Left ventricle myocardium inferior (tissue), 1 donor: Measurements from ENCODE around the gene RRBP1. TPM values are rescaled to one million over a fixed set of nuclear protein-coding genes. Genes with fewer than 3 reads are reported as not detected.

ENCODE experiments used
- DNase-seq: peaks from one replicate; pipeline ENCODE4 v3.0.0-alpha.2; 2020
- H3K27ac ChIP-seq: fragments of 200-600 bp; replicated peaks from 2 replicates; pipeline ENCODE4 v1.8.0; 2021
- H3K27me3 ChIP-seq: fragments of 200-600 bp; 2 replicates; pipeline ENCODE4 v1.8.0; 2021; ENCODE audit warnings: low read depth
- H3K36me3 ChIP-seq: fragments of 200-600 bp; 2 replicates; pipeline ENCODE4 v1.8.0; 2021
- H3K4me1 ChIP-seq: fragments of 200-600 bp; 2 replicates; pipeline ENCODE4 v1.8.0; 2021
- H3K4me3 ChIP-seq: fragments of 200-600 bp; 2 replicates; pipeline ENCODE4 v1.8.0; 2021; ENCODE audit warnings: mild to moderate bottlenecking, moderate library complexity
- H3K9me3 ChIP-seq: fragments of 200-600 bp; replicated peaks from 2 replicates; pipeline ENCODE4 v1.8.0; 2021
- intact Hi-C: fragments of 100-400 bp; cut with micrococcal nuclease; formaldehyde crosslinking; loops from one replicate; pipeline ENCODE4 v1.11.0; 2022
- total RNA-seq: library from RNA; stranded (reverse); fragmentation: NEBNext Ultra II Directional; extraction: Animal tissue kit (Norgen Biotek cat#: 25700); gene quantifications from one replicate; pipeline ENCODE4 v1.2.1, GENCODE V29; 2021
- TF ChIP-seq, protein P1 (sequence below): fragments of 200-600 bp; IDR thresholded peaks from 2 replicates; pipeline ENCODE4 v1.8.0; 2021; ENCODE audit warnings: antibody characterized with exemption, mild to moderate bottlenecking, borderline replicate concordance
- donor health status: DM: no; HTN: yes; CAD: no; lungs with severe emphysema.

Gene RRBP1
- total RNA-seq, 1 donor from 2014 or later = 31.3 TPM

DNA sequence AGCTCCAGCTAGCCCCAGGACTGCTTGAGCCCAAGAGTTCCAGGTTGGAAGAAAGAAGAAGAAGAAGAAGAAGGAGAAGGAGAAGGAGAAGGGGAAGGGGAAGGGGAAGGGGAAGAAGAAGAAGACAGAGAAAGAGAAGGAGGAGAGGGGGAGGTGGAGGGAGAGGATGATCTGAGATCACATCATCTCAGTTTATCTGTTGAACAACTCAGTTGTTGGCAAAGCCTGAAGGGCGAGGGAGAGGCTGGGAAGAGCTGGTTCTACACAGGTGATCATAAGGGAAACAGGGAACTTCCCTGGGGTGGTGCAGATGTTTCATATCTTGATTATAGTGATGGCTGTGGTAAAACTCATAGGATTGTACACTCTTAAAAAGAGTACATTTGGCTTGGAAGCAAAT lies 3.1 kb upstream of the RRBP1 start:
- DNase-seq = no peak
- TF ChIP-seq, protein P1, sequence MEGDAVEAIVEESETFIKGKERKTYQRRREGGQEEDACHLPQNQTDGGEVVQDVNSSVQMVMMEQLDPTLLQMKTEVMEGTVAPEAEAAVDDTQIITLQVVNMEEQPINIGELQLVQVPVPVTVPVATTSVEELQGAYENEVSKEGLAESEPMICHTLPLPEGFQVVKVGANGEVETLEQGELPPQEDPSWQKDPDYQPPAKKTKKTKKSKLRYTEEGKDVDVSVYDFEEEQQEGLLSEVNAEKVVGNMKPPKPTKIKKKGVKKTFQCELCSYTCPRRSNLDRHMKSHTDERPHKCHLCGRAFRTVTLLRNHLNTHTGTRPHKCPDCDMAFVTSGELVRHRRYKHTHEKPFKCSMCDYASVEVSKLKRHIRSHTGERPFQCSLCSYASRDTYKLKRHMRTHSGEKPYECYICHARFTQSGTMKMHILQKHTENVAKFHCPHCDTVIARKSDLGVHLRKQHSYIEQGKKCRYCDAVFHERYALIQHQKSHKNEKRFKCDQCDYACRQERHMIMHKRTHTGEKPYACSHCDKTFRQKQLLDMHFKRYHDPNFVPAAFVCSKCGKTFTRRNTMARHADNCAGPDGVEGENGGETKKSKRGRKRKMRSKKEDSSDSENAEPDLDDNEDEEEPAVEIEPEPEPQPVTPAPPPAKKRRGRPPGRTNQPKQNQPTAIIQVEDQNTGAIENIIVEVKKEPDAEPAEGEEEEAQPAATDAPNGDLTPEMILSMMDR = no peak
- H3K4me3 ChIP-seq = no peak overlapping the region
- intact Hi-C loops = no loop called here
- H3K27ac ChIP-seq = no peak overlapping the region
- H3K4me1 ChIP-seq = peaks cover 13% of the 10 kb centered on the region
- H3K27me3 ChIP-seq = no peaks in the 10 kb centered on the region
- H3K36me3 ChIP-seq = no peaks in the 10 kb centered on the region
- peaks cover 24% of the 10 kb centered on the region for H3K9me3 ChIP-seq

DNA sequence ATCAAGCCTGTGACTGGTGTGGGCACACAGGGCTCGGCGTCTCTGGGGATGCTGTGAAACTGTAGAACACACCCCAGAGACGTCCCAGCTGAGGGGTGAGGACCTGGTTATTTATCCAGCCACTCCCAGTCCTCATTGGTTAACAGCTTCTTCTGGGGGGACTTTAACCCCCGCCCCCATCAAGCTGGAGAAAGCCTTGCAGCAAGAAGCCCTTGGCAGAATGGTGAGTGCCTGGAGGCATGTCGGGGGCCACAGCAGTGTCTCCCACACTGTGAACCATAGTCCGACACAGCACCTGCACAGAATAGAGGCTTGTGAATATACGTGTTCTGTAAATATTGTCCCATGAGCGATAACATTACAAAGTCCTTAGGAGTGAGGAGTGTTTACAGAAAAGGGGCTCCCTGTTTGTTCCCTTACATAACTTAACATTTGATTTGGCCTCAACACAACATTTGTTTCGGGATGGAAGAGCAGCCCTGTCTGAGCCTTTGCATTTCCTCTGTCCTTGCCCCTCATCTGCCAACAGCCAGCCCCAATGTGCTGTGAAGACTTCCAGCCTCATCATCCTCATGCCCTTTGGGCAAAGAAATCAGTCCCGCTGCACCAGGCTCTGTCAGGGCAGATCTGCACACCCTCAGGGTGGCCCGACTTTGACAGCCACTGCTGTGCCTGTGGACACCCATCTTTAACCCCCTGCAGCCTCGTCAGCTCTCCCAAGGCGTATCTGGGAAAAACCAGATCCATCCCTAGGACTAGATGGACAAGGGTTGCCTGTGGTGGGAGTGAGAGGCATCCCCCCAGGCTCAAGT lies 2.2 kb upstream of the RRBP1 start:
- Histone ChIP-seq H3K27ac (no peak overlapping the region), H3K36me3 (no peaks in the 10 kb centered on the region), H3K27me3 (no peaks in the 10 kb centered on the region), H3K4me3 (no peak overlapping the region), H3K9me3 (peaks cover 17% of the 10 kb centered on the region), H3K4me1 (peaks cover 21% of the 10 kb centered on the region)
- DNase-seq = no peak
- intact Hi-C loops = no loop called here
- TF ChIP-seq, protein P1 = no peak

DNA sequence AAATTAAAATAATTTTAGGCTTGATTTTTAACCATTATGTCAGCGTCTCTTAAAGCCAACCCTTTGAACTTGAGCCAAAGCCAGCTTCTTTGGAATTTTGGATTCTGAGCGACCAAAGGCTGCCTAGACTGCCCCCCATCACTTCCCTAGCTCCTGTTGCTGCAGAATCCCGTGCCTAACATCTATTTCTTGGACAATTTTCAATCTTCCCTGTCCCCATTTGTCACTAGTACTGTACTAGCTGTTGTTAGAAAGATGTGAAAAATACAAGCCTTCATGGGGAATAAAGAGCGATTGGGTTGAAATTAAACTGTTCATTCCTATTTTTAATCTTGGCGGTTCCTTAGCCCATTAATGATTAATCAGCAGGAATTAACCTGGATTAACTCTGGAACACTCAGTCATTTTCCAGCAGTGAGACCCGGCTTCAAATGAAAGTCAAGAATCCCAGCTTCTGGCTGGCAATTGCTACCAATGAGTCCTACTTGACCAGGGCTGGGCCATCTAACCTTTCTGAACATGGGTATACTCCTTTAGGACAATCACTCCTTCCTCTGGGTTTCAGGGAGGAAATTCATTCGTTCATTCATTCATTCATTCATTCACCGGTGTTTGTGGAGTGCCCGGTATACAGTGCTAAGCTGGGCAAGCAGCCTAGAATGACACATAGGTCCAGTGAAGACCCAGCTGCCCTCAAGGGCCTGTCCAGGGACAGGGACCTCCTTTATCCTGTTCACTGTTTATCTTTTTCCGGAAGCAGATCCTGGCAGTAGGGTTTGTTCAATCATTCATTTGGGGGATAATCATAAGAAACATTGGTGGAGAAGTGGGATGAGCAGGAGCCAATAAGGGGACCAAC lies 1.4 kb upstream of the RRBP1 start:
- intact Hi-C loops = no loop called here
- TF ChIP-seq, protein P1 = no peak

DNA sequence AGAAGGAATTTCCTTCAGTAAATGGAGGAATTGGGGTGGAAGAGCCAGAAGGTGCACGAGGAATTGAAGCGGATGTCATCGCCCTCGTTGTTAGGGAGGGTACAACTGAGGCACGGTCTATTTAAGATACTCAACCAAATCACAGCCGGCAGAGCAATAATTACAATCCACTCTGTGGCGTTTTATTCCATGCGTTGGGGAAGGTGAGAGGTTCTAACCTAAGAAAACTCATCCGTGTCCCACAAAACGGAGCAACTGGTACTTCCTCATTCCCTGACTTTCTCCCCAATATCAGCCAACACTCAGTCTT lies 802 bp upstream of the RRBP1 start:
- Histone ChIP-seq H3K36me3 (peaks cover under 1% of the 10 kb centered on the region), H3K27ac (peak overlapping the region; percentile 98), H3K27me3 (no peaks in the 10 kb centered on the region), H3K4me3 (peak overlapping the region; percentile 88), H3K4me1 (peaks cover 33% of the 10 kb centered on the region), H3K9me3 (peaks cover 14% of the 10 kb centered on the region)
- TF ChIP-seq, protein P1 = no peak
- intact Hi-C loops = no loop called here
- no peak for DNase-seq

More for the DNA sequence above, 1.4 kb upstream of the RRBP1 start:
- Histone ChIP-seq H3K4me1 (peaks cover 27% of the 10 kb centered on the region), H3K9me3 (peaks cover 17% of the 10 kb centered on the region), H3K27me3 (no peaks in the 10 kb centered on the region), H3K36me3 (no peaks in the 10 kb centered on the region), H3K4me3 (no peak overlapping the region), H3K27ac (no peak overlapping the region)
- DNase-seq = no peak

DNA sequence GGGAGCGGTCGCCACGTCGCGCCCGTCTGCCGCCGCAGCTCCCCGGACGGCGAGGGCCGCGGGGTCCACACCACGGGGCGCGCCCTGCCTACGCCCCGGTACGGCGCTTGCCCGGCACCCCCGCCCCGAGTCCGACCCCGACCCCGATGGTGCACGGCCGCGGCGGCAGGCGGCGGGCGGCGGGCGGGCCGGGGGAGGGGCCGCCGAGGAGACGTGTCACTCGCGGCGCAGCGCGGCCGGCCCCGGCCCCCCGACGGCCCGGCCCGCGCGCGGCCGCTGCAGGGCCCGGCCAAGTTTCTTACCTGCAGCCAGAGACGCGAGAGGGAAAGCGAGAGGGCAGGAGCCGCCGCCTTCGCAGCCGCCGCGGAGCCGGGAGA lies 328 bp downstream of the RRBP1 start:
- peaks cover 7% of the 10 kb centered on the region for H3K9me3 ChIP-seq
- peak overlapping the region; percentile 88 for H3K4me3 ChIP-seq
- intact Hi-C loops = no loop called here
- H3K4me1 ChIP-seq = peaks cover 40% of the 10 kb centered on the region
- peak overlapping the region; percentile 98 for H3K27ac ChIP-seq
- TF ChIP-seq, protein P1 = no peak
- no peaks in the 10 kb centered on the region for H3K27me3 ChIP-seq
- peaks cover 11% of the 10 kb centered on the region for H3K36me3 ChIP-seq
- DNase-seq = no peak
